ENCODE measurements around the gene ZNF91.
A peak's percentile ranks its signal among the peaks of the same experiment; 100 is the strongest.
"Not testable (repeated sequence)": the region's sequence is repeated elsewhere in the genome, so short reads cannot be mapped to it uniquely, and the experiment has no call there.

The ZNF91 gene

DNA sequence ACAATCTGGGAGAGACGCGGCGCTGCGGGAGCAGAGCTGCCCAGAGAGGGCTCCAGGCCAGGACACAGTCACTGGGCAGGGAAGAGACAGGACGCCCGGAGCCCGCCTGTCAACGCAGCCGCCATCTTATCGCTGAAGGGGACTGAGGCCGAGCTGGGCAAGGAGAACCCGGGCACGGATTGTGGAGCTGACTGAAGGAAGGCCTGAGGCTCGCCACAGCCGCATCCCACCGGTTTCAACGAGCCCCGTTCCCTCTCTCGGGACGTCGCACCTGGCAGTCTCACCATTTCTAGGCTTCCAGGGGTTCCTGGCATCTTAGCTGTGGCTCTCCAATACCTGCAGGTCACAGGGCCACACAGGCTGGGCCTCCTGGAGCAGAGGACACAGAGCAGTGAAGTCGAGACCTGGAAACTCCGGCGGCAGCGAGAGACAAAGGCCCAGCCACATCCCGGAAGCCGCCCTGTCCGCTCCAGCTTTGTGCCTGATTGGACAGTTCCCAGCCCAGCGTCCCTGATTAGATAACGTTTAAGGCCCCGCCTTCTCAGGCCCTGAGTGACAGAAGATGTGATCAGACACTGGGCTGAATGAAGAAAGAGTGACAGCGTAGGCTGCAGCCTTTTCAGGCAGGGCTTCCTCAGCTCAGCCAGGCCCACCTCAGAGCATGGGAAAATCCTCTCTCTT is at the start of gene ZNF91:
ZNF91 (minus strand) TSS at position 431 of the 681 bp plus-strand sequence; CDS start at position 314, 117 bp downstream.
- DNase-seq = peak; percentile 93 to 95

DNA sequence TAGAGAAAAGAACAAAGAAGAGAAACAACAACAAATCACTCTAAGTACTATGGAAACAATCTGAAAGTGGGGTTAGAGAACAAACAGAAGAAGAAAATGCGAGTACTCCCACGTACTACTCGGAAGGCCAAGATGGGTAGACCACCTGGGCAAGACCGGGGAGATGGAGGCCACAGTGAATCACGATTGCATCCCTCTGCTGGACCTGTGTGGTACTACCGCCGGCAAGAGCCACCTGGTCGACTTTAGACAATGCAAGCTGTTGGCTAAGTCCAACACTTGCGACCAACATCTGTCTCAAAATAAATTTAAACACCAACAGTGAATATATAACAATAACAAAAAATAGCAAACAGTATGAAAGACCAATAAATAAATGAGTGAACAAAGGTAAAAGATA is 45.5 kb upstream of the ZNF91 start:
- no peak for DNase-seq

DNA sequence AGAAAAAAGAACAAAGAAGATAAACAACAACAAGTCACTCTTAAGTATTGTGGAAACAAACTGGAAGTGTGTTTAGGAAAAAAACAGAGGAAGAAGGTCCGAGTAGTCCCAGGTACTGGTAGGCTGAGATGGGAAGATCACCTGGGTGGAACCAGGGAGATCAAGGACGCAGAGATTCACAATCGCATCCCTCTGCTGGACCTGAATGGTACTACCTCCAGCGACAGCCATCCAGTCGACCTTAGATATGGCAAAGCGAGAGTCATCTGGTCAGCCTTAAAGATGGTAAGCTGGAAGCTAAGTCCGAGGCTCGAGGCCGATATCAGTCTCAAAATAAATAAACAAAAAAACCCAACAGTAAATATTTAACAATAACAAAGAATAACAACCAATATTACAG is 44.9 kb upstream of the ZNF91 start:
- DNase-seq = no peak

DNA sequence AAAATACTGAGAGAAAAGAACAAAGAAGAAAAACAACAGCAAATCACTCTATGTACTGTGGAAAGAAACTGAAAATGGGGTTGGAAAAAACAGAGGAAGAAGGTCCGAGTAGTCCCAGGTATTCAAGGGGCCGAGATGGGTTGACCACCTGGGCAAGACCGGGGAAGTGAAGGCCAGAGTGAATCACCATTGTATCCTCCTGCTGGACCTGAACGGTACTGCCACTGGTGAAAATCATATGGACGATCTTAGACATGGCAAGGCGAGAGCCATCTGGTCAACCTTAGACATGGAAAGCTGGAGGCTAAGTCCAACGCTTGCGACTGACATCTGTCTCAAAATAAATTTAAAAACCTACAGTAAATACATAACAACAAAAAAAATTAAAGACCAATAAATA is 44.4 kb upstream of the ZNF91 start:
- no peak for DNase-seq

DNA sequence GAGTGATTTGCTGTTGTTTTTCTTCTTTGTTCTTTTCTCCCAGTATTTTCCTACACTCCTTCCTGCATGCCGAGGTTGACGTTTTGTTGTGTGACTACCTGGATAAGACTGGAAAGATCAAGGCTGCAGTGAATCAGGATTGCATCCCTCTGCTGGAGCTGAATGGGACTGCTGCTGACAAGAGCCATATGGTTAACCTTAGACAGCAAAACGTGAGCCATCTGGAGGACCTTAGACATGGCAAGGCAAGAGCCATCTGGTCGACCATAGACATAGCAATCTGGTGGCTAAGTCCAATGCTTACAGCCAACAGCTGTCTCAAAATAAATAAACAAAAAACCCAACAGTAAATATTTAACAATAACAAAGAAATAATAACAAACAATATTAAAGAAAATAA is 42.6 kb upstream of the ZNF91 start:
- DNase-seq = no peak

DNA sequence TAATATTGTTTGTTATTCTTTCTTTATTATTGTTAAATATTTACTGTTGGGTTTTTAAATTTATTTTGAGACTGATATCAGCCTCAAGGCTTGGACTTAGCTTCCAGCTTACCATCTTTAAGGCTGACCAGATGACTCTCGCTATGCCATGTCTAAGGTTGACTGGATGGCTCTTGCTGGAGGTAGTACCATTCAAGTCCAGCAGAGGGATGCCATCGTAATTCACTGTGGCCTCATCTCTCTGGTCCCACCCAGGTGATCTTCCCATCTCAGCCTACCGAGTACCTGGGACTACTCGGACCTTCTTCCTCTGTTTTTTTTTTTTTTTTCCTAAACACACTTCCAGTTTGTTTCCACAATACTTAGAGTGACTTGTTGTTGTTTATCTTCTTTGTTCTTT is 41.7 kb upstream of the ZNF91 start:
- DNase-seq = no peak

DNA sequence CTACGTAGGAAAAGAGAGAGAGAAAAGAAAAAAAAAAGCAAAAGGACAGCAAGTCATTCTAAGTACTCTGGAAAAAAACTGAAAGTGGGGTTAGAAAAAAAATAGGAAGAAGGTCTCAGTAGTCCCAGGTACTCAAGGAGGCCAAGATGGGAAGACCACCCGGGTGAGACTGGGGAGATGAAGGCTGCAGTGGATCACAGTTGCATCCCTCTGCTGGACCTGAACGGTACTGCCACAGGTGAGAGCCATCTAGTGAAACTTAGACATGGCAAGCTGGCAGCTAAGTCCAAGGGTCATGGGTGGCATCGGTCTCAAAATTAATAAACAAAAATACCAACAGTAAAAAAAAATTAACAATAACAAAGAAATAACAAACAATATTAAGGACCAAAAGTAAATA is 41.0 kb upstream of the ZNF91 start:
- no peak for DNase-seq

DNA sequence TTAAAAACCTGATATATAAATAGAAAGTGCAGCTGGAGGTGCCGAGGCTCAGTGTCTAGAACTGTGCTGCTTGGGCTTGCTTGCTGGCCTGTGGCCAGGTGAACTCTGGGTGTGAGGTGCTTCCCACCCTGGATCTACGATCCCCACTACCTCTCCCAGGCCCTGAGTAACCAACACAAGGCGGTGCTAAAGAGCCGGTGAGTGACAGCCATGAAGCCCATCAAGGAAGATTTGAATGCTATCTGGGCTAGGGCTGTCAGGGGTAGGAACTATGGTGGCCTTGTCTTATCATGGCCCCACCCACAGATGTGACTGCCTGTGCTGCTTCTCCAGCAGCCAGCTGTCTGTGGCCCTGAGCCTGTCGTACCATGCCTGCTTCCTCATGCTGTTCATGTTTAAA is 25.6 kb upstream of the ZNF91 start:
- DNase-seq = no peak

DNA sequence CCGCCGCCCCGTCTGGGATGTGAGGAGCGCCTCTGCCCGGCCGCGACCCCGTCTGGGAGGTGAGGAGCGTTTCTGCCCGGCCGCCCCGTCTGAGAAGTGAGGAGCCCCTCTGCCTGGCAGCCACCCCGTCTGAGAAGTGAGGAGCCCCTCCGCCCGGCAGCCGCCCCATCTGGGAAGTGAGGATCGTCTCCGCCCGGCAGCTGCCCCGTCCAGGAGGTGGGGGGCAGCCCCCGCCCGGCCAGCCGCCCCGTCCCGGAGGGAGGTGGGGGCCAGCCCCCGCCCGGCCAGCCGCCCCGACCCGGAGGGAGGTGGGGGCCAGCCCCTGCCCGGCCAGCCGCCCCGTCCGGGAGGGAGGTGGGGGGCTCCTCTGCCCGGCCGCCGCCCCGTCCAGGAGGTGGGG is 24.0 kb upstream of the ZNF91 start:
- DNase-seq = not testable (repeated sequence)

DNA sequence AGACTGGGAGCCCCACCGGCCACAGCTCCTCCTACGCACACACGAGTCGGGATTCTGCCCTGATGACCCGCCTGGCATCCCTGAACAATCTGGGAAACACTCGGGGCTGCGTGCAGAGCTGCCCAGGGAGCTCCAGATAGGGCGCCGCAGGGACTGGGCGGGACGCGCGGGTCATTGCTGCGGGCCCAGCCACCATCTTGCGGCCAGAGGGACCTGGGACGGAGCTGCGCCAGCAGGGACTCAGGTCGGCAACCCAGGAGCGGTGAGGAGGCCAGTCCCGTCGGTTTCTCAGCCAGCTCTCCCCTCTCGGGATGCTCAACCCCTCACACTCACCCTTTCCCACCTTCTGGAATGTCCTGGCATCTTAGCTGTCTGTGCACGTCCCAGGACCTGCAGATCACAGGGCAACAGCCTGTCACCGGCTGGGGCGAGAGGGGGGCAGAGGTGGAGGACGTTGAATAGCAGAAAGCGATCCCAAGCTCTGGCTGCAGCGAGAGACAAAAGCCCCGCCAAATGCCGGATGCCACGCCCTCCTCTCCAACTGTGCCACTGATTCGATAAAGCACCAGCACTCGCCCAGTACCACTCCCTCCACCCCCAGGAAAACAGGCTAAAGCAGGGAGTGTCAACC is 20.4 kb upstream of the ZNF91 start:
- no peak for DNase-seq

DNA sequence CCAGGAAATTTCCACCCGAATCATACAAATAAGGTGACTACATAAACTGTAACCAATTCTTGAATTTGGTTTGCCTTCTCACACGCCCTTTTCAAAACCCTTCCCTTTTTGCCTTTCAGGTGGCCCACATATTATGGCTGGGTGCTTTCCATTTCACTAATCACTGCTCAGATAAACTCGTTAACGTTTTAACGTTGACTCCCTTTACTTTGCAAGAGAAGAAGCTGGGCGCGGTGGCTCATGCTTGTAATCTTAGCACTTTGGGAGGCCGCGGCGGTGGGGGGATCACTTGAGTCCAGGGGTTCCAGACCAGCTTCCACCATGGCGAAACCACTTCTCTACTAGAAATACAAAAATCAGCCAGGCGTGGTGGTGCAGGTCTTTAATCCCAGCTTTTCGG is 19.8 kb upstream of the ZNF91 start:
- DNase-seq = no peak

DNA sequence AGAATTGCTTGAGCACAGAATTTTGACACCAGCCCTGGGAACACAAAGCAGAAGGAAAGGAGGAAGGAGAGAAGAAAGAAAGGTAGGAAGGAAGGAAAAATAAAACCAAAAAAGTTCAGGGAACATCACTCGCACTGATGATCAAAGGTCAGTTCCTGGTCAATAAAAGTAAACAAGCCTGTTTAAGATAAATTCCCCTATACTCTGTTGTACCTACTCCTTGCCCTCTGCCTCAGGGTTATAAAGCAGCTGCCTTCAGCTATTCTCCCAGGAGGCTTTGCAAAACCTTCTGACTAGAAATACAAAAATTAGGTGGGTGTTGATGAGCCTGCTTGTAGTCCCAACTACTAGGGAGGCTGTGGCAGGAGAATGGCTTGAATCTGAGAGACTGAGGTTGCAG is 14.9 kb upstream of the ZNF91 start:
- DNase-seq = no peak

DNA sequence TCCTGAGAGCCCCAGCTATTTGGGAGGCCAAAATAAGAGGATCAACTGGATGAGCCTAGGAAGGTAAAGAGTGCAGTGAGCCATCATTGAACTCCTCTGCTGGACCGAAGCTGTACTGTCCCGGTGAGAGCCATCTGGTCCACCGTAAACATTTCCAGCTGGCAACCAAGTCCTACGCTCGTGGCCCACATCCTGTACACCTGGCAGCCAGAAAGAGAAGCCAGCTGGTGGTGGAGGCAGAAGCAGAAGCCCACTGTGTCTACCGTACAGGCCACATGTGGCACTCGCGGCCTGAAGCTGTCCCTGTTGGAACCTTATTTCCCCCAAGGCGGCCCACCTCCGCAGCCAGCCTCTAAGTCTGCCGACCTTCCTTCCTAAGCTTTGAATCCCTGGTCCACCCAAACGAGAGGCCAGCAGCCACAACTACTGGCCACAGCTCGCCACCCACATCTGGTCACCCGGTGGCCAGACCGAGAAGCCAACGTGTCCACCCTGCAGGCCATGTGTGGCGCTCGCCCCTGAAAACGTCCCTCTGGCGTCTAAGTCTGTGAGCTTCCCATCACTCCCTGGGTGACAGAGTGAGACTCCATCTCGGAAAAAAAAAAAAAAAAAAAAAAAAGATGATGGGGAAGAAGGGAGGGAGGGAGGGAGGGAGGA is 14.2 kb upstream of the ZNF91 start:
- no peak for DNase-seq

DNA sequence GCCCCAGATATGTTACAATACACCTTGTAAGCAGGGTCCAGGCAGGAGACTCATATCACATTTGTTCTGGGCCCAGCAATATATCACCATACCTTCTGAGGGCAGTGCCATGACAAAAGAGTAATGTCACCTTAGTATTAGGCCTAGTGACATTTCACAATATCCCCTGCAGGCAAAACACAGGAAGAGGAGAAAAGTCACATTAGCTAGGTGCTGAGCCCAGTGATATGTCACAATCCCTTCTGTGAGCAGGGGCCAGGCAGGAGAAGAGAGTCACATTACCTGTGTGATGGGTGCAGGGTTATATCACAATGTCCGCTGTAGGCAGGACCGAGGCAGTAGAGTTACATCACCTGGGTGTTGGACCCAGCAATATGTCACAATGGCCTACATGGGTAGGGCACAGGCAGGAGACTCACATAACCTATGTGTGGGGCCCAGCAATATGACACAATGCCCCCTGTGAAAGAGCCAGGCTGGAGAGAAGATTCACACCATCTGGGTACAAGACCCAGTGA is 12.4 kb upstream of the ZNF91 start:
- DNase-seq = no peak

DNA sequence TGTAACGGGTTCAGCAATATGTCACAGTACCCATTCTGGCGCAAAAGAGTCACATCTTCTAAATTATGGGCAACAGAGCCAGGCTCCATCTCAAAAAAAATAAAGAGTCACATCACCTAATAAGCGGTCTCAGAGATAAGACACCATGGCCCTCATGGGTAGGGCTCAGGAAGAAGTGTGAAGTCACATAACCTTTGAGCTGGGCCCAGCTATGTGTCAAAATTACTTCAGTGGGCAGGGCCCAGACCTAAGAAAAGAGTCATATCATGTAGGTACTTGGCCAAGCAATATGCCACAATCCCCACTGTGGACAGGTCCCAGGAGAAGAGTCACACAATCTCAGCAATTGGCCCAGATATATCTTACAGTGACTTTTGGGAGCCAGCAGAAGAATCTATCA is 11.4 kb upstream of the ZNF91 start:
- no peak for DNase-seq

DNA sequence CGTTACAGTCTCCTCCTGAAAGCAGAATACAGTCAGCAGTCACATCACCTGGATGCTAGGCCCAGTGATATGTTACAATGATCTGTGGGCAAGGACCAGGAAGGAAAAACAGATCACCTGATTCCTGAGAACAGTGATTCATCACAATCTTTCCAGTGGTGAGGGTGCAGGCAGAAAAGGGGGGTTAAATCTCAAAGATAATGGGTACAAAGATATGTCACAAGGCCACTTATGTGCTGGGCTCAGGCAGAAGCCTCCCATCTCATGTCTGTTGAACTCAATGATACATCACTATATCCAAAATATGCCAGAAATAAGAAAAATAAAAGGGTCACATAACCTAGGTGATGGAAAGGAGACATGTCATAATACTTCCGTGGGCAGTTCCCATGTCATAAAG is 10.8 kb upstream of the ZNF91 start:
- DNase-seq = no peak

DNA sequence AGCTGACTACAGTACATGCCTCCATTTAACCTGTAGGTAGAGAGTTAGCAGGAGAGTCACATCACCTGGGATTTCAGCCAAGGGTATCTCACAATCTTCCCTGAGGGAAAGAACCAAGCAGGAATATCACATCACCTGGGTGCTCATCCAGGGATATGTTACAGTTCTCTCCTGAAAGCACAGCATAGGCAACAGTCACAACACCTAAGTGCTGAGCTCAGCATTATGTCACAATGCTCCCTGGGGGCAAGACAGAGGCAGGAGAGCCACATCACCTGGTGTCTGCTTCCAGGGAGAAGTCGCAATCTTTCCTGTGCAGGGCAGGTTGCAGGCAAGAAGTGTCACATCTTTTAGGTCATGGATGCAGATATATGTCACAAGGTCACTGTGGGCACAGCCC is 9.4 kb upstream of the ZNF91 start:
- DNase-seq = no peak

DNA sequence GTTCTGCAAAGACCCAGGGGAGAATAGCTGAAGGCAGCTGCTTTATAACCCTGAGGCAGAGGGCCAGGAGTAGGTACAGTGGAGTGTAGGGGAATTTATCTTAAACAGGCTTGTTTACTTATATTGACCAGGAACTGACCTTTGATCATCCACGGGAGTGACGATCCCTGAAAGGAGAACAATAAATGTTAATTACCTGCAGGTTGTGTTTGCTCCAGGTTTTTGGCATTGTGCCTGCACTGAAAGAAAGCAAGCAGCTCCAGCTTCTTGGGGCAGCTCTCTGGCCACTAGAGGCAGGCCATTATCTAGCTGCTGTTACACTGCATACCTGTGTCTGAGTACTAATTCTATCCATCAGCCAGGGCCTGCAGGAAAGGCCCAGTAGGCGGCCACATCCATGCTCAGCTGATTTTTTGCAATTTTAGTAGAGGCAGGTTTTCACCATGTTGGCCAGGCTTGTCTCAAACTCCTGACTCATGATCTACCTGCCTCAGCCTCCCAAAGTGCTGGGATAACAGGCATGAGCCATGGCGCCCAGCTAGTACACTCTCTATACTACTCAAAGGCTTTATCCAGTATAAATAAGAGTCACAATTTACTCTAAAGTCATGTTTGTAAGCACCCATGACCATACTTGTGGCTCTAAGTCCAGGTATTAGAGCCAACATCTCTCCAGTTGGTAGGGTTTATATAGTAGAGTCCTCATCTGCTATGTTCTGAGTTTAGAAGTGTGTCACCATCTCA is 8.5 kb upstream of the ZNF91 start:
- DNase-seq = no peak

DNA sequence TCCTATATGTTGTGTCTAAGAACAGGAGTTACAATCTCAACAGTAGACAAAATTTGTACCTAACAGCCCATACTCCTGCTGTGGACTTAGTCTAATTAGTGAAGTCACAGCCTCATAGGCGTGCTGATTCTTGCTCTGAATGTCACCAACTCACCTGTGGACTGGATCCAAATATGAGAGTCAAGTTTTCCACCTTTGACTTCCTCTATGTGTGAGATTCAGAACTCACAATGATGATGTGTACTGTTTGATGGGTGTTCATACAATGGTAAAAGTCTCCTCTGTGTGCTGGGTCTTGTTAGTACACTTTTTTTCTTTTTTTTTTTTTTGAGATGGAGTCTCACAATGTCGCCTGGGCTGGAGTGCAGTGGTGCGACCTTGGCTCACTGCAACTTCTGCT is 7.8 kb upstream of the ZNF91 start:
- DNase-seq = no peak

DNA sequence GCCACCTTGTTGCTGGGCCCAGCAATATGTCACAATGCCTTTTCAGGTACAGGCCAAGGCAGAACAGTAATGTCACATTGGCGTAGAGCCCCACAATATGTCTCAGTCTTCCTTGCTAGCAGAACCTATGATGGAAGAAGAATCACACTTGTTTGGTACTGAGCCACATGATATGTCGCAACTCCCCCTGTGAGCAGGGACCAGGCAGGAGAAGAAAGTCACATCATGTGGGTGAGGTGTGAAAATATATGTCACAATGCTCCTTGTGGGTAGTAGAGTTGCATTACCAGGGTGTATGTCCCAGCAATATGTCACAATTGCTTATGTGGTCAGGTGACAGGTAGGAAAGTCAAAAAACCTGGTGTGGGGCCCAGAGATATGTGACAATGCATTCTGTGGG is 7.1 kb upstream of the ZNF91 start:
- DNase-seq = no peak

DNA sequence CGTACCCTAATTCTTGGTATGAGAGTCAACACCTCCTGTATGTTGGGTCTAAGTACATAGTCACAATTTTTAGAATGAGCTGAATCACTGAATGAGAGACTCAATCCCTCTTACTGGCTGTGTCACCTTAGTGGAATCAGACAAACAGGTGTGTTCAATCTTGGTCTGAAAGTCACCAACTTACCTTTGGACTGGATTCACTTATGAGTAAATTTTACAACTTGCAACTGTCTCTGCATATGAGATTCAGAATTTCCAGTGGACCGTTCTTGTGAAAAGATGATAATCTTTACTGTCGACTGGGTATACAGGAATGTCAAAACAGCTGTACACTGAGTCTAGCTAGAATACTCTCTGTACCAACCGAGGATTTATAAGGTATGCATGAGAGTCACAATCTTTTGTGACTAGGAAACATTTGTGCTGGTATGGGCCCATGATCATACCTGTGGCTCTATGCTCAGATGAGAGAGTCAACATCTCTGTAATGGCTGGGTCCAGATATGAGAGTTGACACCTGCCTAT is 5.9 kb upstream of the ZNF91 start:
- DNase-seq = no peak

DNA sequence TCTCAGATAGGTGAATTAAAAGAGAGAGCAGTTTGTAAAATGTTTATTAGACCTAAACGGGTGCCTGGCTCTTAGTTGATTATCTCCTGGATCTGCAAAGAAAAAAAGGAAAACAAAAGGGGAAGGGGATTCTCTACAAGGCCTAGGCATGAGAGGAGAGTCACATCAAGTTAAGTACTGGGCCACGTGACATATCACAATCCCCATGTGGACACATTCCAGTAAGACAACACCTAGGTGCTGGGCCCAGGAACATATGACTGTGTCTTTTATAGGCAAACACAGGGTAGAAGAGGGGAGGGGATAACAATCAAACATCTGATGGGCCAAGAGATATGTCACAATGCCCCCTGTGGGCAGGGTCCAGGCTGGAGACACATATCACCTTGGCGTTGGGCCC is 4.2 kb upstream of the ZNF91 start:
- DNase-seq = no peak

DNA sequence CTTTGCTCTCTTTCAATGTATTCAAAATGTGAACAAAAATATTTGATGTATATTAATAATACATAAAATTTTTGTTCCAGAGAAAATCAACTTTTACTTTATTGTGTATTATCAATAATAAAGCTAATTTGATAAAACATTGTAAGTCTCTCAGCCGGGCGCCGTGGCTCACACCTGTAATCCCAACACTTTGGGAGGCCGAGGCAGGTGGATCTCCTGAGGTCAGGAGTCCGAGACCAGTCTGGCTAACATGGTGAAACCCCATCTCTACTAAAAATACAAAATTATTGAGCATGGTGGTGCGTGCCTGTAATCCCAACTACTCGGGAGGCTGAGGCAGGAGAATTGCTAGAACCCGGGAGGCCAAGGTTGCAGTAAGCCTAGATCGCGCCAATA is 449 bp upstream of the ZNF91 start:
- not testable (repeated sequence) for DNase-seq

Data from CD4-positive, alpha-beta T cell treated with Interleukin-1 beta for 1 hour (primary cell).